HG03378 (cell line): ENCODE measurements around the gene DET1.
A peak's percentile ranks its signal among the peaks of the same experiment; 100 is the strongest.
"Not testable (repeated sequence)": the region's sequence is repeated elsewhere in the genome, so short reads cannot be mapped to it uniquely, and the experiment has no call there.

Experiments
- ATAC-seq: cut with Tn5 transposase; IDR thresholded peaks from one replicate; pipeline ENCODE4 v1.9.1; 2021; ENCODE audit warnings: mild to moderate bottlenecking, moderate library complexity; ENCODE audit not compliant: unreplicated experiment

DET1 gene

GRCh38 chr15:88546248-88547129, at the start of gene DET1:
TSS of gene DET1 (minus strand) at chr15:88546681. CDS start at chr15:88531705, 14,976 bp downstream.
- ATAC-seq: peak; percentile 99

DNA sequence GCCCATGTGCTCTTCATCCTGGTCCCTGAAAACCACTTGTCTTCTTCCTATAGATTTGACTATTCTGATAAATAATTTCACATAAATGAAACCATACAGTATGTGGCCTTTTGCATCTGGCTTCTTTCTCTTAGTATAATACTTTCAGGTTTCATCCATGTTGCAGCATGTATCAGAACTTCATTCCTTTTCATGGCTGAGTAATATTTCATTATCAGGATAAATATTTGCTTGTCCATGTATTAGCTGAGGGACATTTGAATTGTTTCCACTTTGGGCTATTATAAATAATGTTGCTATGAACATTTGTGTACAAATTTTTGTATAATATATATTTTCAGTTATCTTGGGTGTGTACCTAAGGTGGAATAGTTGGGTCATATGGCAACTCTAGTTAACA, 44.9 kb upstream of the DET1 start:
- no peak for ATAC-seq

- no peak for ATAC-seq
Measured at GRCh38 chr15:88590759-88591158, 44.3 kb upstream of the DET1 start.

DNA sequence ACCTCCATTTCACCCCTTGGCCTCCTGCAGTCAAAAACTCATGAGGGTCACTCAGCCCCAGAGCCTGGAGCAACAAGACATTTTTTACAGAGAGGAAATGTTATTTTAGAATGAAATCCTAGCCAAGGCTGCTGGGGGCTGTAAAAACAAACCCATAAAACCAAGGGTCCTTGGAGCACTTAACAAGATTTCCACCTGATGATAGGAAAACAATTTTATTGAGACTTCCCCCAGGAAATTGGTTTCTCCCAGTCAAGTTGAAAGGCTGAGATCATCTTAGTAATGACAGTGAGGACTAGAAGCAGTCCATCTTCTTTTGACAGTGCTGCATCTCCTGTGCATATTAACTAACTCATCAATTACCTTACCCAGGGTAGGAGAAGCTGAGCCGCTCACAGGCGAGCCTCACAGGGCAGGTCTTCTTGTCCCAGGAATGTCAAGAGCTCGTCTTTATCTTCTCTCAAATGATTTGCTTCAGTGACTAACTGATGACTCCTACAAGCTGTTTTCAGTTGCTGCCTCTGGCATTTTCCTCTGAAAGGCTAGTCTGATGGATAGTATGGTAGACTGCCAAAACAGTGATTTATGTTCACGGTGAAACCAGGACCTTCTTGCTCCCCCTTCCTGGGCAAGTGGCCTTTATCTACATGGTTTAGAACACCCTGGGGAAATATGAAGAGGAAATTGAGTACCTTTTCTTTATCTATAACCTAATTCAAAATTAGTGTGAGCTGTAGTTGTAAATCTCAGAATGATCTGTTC, 40.1 kb upstream of the DET1 start:
- ATAC-seq: no peak

DNA sequence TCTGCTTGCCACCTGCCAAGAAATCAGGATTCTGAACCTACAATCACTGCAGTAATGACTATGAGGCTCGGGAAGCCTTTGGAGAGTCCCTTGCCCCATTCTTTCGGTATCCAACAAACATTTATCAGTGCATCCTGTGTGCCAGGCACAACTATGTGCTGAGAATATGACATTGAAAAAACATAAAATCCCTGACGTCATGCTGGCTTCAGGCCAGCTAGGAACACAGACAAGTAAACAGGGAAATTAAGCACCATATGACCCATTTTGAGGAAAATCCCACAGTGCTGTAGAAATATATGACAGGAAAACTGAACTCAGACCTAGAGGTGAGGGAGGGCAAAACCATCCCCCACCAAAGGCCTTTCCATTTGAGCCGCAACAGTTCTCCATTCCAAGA, 34.1 kb upstream of the DET1 start:
- ATAC-seq: no peak

GRCh38 chr15:88579322-88579721, 32.8 kb upstream of the DET1 start:
- ATAC-seq: no peak

DNA sequence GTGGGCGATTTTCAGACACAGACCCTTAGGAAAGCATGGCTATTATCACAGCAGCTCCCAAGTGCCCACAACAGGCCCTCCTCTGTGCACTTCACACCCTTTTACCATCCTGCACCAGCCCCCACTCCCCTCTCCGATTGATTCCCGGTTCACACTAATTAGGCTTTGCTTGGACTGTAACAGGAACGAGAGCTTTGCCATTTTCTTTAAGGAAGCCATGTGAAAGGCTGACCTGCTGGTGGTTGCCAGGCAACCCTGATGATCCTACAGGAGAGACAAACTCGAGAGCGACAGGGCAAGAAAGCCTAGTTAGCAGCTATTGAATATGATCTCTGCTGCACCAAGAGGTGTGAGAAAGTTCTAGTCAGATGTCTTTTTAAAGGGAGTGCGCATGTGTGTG, 28.2 kb upstream of the DET1 start:
- ATAC-seq: no peak

GRCh38 chr15:88574077-88574476, 27.6 kb upstream of the DET1 start:
- no peak for ATAC-seq

DNA sequence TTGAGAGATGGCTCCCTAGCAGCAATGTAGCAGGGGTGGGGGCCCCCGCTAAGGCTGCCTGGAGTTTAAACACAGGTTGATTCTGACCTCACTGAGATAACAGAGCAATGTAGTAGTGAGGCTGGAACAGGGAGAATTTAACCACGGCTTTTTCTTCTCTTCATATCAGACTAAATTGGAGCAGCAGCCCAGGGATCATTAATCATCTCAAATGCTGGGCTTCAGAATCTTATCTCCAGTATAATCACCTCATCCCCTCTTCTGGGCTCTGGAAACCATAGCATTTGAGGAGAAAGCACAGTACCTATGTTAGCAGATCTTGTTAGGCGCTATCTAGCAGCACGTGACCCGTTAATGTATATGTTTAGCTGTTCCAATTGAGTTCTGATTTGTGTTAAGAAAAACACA, 25.4 kb upstream of the DET1 start:
- ATAC-seq: no peak

DNA sequence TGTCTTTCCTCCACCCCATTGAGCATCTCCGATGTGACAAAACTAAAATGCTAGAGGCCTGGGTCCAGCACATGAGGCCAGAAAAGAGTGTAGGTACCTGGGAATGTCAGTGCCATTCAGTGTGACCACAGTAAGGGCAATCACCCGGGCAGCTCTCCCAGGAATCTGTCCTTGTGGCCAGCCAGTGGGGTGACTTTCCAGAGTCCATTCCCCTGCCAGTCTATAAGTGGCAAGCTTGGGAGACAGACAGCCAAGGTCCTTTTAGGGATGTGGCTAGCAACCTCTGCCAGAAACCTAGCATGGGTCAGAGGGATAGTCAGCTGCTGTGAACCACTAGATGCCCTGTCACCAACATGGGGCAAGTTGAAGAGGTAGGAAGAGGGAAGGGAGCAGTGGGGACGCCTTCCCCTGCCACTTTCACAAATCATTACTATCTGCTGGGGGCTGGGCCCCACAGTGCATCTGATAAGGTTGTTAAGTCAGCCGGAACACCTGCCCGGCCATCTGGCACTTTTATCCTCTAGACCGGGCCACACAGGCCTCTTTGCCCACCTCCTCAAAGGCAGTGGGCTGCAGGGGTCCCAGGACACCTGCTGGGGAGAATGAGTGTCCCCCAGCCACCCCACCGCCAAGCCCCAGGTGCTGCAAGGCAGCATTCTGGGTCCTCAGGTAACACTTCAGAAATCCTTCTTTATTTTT, 24.8 kb upstream of the DET1 start:
- no peak for ATAC-seq

- no peak for ATAC-seq
Measured at GRCh38 chr15:88568589-88568988, 22.1 kb upstream of the DET1 start.

GRCh38 chr15:88564741-88565140, 18.3 kb upstream of the DET1 start:
- no peak for ATAC-seq

DNA sequence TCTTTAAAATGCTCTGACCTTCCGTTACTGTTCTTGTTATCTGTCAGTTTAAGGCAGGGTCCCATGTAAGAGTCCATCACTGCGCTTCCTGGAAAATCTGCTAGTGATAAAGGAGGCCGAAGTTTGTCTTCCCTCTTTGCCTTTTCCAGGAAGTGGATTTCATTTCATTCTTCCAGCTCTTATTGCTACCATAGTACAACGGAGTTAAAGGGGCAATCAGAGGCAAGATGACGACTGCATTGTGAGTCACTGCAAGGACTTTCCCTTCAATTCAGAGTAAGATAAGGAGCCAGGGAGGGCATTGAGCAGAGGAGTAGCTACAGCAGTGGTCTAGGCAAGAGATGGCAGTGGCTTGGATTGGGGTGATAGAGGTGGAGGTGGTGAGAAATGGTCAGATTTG, 17.2 kb upstream of the DET1 start:
- ATAC-seq: no peak

GRCh38 chr15:88559565-88559964, 13.1 kb upstream of the DET1 start:
- not testable (repeated sequence) for ATAC-seq

DNA sequence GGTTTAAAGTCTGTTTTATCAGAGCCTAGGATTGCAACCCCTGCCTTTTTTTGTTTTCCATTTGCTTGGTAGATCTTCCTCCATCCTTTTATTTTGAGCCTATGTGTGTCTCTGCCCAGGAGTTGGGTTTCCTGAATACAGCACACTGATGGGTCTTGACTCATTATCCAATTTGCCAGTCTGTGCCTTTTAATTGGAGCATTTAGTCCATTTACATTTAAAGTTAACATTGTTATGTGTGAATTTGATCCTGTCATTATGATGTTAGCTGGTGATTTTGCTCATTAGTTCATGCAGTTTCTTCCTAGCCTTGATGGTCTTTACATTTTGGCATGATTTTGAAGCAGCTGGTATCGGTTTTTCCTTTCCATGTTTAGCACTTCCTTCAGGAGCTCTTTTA, 11.5 kb upstream of the DET1 start:
- not testable (repeated sequence) for ATAC-seq

GRCh38 chr15:88548009-88548408, 1.5 kb upstream of the DET1 start:
- not testable (repeated sequence) for ATAC-seq

GRCh38 chr15:88545578-88546247, 768 bp downstream of the DET1 start:
- ATAC-seq: not testable (repeated sequence)

GRCh38 chr15:88543065-88543776, 3.3 kb downstream of the DET1 start:
- ATAC-seq: no peak

DNA sequence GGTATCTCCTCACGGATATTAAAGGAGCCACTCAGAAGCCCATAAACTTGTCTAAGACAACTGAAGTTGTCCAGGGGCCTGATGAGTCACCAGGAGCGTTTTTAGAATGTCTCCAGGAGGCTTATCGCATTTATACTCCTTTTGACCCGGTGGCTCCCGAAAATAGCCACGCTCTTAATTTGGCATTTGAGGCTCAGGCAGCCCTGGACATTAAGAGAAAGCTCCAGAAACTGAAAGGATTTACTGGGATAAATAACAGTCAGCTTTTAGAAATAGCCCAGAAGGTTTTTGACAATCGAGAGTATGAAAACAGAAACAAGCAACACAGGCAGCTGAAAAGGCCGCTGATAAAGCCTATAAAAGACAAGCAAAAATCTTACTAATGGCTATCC, 4.1 kb downstream of the DET1 start:
- ATAC-seq: no peak

GRCh38 chr15:88541709-88542341, 4.7 kb downstream of the DET1 start:
- ATAC-seq: no peak
